Islet of Langerhans (tissue), 1 donor: ENCODE data around the gene DPCD.

Experiments
- FAIRE-seq: peaks from one replicate; lab custom pipeline; 2011; peaks lifted over from hg19 to GRCh38; lab: Jason Lieb, UNC

Gene DPCD

DNA sequence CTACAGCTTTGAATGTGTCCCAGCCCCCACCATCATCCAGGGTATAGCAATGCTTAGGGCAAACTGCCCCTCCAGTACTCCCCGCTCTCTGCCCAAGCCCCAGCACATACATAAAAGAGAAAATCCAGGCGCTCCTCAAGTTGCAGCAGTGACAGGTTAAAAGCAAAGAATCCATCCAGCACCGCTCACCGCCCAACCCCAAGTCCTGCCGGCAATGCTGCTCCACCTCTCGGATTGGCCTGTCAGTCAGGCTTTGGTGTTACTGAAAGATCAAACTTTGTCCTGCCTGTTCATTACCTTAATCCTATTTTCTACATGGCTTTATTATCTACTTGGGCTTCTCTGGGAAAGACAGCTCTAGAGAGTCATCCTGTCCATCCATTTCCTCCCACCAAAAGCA is 31.9 kb downstream of the DPCD start:
- no peak for FAIRE-seq

DNA sequence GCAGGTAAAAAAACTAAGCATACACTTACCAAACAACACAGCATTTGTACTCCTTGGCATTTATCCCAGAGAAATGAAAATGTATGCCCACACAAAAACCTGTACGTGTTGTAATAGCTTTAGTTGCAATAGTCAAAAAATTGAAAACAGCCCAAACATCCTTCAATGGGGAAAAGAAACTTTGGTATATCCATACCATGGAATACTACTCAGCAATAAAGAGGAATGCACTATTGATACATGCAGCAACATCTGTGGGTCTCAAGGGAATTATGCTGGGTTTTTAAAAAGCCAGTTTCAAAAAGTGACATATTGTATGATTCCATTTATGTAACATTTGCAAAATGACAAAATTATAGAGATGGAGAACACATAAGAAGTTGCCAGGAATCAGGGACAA is 35.4 kb downstream of the DPCD start:
- no peak for FAIRE-seq

- FAIRE-seq = no peak
These were observed 36.5 kb downstream of the DPCD start for GRCh38 chr10:101624526-101625102.

- FAIRE-seq = no peak
These were observed 37.8 kb downstream of the DPCD start for GRCh38 chr10:101625821-101626412.

GRCh38 chr10:101629837-101630632 is 41.9 kb downstream of the DPCD start:
- FAIRE-seq = no peak

- no peak for FAIRE-seq
These were observed 42.5 kb downstream of the DPCD start for GRCh38 chr10:101630633-101630920.

GRCh38 chr10:101631821-101632475 is 43.8 kb downstream of the DPCD start:
- no peak for FAIRE-seq

DNA sequence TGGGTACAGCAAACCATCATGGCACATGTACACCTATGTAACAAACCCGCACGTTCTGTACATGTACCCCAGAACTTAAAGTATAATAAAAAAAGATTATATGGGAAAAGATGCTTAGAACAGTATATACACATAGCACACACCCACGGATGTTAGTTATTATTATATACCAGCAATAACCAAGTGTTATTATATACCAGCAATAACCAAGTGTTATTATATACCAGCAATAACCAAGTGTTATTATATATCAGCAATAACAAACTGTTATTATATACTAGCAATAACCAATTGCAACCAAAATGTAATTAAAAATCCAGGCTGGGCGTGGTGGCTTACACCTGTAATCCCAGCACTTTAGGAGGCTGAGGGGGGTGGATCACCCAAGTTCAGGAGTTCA is 45.4 kb downstream of the DPCD start:
- peak; percentile 17 for FAIRE-seq

- FAIRE-seq = no peak
These were observed 51.2 kb downstream of the DPCD start for GRCh38 chr10:101639141-101639900.

- FAIRE-seq = no peak
These were observed 55.4 kb downstream of the DPCD start for GRCh38 chr10:101643546-101643945.

DNA sequence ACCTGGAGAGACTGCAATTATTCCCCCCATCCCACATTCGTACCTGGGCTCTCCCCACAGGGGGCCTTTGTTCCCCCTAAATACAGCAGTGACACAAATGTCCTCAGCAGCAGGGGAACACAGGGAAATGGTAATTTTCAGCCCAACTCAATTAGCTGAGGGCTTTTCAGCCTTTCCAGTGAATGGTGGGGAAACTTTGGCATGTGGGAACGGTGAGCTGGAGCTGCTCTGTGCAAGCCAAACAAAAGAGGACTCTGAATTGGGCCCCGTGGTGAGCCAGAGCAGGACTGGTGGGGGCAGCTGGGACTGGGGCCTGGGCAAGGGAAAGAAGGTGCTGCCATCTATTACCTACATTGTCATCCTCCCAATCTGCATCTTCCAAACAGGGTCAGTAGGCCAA is 55.9 kb downstream of the DPCD start:
- no peak for FAIRE-seq

GRCh38 chr10:101645659-101646058 is 57.5 kb downstream of the DPCD start:
- FAIRE-seq = no peak

DNA sequence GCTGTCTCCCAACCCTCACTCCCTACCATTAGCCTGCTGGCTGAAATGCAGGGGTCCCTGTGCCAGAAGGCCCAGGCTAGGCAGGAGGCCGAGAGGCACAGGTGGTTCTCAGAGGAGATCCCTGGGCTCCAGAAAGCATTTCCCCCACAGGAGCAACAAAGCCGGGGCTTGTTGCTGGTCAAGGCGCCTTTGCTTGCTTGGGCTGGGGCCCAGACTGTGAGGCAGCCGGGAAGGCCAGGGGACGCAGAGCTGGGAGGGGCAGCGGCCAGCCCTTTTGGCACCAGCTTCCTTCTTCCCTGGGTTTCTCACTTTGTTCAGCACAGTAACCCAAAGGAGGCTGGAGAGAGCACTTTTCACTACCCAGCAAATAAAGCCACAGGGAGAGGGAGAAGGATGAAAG is 58.2 kb downstream of the DPCD start:
- FAIRE-seq = no peak

- FAIRE-seq = no peak
These were observed 59.1 kb downstream of the DPCD start for GRCh38 chr10:101647255-101647654.

DNA sequence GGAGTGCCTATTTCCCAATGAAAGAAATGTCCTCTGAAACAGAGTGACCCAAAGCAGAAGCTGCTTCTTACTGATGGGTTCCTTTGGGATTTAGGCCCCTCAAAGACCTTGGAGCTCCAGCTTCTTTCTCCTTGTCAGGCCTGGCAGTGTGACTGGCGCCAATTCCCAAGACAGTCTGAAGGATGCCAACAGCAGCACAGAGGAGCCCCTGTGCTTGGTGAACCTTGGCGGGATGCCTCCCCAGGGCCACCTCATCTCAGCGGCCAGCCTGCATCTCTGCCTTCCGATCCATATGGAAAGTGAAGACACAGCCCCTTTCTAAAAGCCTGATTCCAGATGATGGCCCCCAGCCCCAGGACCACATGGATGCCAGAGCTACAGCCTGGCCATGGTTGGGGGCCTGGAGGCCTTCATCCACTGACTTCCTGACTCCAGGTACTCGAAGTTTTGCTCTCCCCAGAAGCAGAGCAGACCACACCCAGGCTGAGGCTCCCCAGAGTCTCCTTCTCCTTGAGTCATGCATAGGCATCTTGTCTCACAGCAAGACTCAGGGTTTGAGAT is 61.5 kb downstream of the DPCD start:
- FAIRE-seq = no peak

DNA sequence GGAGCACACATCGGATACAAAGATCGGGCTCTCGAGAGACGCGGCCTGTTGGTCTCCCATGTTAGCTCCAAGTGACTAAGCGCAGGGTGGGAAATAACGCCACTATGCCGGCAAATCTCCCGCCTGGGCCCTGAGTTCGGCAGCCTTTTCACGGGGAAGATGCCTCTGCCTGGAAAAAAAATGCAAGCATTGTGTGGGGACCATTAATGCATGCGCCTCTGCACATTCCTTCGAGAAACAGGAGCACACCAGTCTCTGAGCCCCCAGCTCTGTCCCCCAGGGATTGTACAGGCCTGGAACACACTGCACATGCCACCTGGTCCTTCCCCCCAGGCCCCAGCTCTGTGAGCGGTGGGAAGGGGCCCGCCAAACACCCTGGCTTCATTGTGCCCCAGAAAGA is 62.7 kb downstream of the DPCD start:
- FAIRE-seq = no peak

GRCh38 chr10:101651336-101651735 is 63.2 kb downstream of the DPCD start:
- FAIRE-seq = no peak

DNA sequence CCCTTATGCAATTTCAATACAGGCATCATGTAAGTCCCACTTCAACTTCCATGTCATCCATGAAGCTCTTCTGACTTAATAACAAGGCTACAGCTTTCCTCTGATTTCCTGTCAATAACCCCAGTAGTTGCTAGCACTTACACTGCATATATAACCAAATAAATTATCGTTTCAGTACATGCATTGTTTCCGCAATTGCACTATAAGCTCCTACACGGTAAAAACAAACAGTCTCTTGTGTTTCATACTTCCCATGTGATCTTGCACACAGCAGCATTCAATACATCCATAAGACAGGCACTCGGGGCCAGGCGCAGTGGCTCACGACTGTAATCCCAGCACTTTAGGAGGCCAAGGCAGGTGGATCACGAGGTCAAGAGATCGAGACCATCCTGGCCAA is 65.4 kb downstream of the DPCD start:
- FAIRE-seq = no peak

GRCh38 chr10:101655570-101655969 is 67.4 kb downstream of the DPCD start:
- no peak for FAIRE-seq

- FAIRE-seq = no peak
These were observed 68.8 kb downstream of the DPCD start for GRCh38 chr10:101656890-101657289.

DNA sequence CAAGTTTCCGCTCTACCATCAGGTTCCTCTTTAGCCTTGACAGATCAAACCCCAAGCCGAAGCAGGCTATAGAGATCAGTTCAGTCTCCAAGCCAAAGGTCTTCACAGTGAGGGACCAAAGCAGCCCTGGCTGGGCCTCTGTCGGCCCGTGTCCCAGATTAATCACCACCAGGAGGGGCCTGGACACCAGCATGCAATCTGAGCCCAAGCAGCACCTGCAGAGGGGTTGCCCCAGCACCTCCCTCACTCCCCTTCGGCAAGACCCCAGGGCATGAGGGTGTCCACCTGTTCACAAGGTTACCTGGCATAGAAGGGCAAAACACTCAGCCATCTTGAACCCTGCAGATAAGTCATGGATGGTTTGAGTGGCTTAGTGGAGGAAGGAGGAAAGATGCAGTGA is 70.9 kb downstream of the DPCD start:
- FAIRE-seq = no peak
